HepG2 (cell line): ENCODE measurements around the gene C1orf116. TPM values are rescaled to one million over a fixed set of nuclear protein-coding genes. Genes with fewer than 3 reads are reported as not detected.

ENCODE experiments used
- ATRX ChIP-seq: sonication (generic); formaldehyde crosslinking; IDR thresholded peaks from 2 replicates; pipeline ENCODE4 v1.4.0; 2020; ENCODE audit warnings: missing genetic modification reagents, borderline replicate concordance
- CCAR2 ChIP-seq: fragments of 200-400 bp; formaldehyde crosslinking; optimal IDR thresholded peaks from 2 replicates; pipeline ENCODE3; 2018; ENCODE audit warnings: low read depth, mild to moderate bottlenecking, low read length, moderate library complexity
- DNMT1 ChIP-seq: sonication (generic); formaldehyde crosslinking; IDR thresholded peaks from 2 replicates; pipeline ENCODE4 v1.5.1; 2020; ENCODE audit warnings: mild to moderate bottlenecking, missing genetic modification reagents
- DR1 ChIP-seq: sonication (generic); formaldehyde crosslinking; IDR thresholded peaks from 2 replicates; pipeline ENCODE4 v1.8.0; 2021; ENCODE audit warnings: mild to moderate bottlenecking, missing genetic modification reagents, inconsistent platforms
- GLMP ChIP-seq: sonication (generic); formaldehyde crosslinking; IDR thresholded peaks from 2 replicates; pipeline ENCODE4 v1.9.0; 2021; ENCODE audit warnings: missing genetic modification reagents, mild to moderate bottlenecking, borderline replicate concordance
- LCORL ChIP-seq, 2 experiments: fragments of 450-650 bp in 1 of 2; sonication (generic) in 1 of 2; formaldehyde crosslinking in 1 of 2; IDR thresholded peaks; 2 replicates each; pipeline versions ENCODE4 v1.5.0 to v1.6.1; 2017 to 2020; ENCODE audit warnings: antibody characterized with exemption in 1 of 2, missing genetic modification reagents in 1 of 2
- MATR3 ChIP-seq: sonication (generic); formaldehyde crosslinking; IDR thresholded peaks from 2 replicates; pipeline ENCODE4 v1.4.0; 2020; ENCODE audit warnings: missing genetic modification reagents
- MAX ChIP-seq: IDR thresholded peaks from 2 replicates; pipeline ENCODE4 v1.6.1; 2012; ENCODE audit warnings: inconsistent platforms
- RBM22 ChIP-seq: fragments of 200-400 bp; formaldehyde crosslinking; optimal IDR thresholded peaks from 2 replicates; pipeline ENCODE3; 2017; ENCODE audit warnings: mild to moderate bottlenecking, low read length, moderate library complexity
- SNAPC2 ChIP-seq: sonication (generic); formaldehyde crosslinking; IDR thresholded peaks from 2 replicates; pipeline ENCODE4 v1.8.1; 2022; ENCODE audit warnings: mild to moderate bottlenecking, missing genetic modification reagents
- TBX2 ChIP-seq: sonication (generic); formaldehyde crosslinking; IDR thresholded peaks from 2 replicates; pipeline ENCODE4 v1.5.0; 2020; ENCODE audit warnings: missing genetic modification reagents, mild to moderate bottlenecking, borderline replicate concordance
- ZBTB7B ChIP-seq: sonication (generic); formaldehyde crosslinking; IDR thresholded peaks from 2 replicates; pipeline ENCODE4 v1.4.0; 2020; ENCODE audit warnings: missing genetic modification reagents
- ZFX ChIP-seq: sonication (generic); formaldehyde crosslinking; IDR thresholded peaks from 2 replicates; pipeline ENCODE4 v1.4.0; 2020; ENCODE audit warnings: mild to moderate bottlenecking, low read depth, missing genetic modification reagents, moderate library complexity
- ZNF260 ChIP-seq: sonication (generic); formaldehyde crosslinking; IDR thresholded peaks from 2 replicates; pipeline ENCODE4 v1.4.0; 2020; ENCODE audit warnings: missing genetic modification reagents, low read depth, mild to moderate bottlenecking, borderline replicate concordance
- ZNF430 ChIP-seq: sonication (generic); formaldehyde crosslinking; IDR thresholded peaks from 2 replicates; pipeline ENCODE4 v1.9.0; 2021; ENCODE audit warnings: mild to moderate bottlenecking, missing genetic modification reagents
- ZNF670 ChIP-seq: sonication (generic); formaldehyde crosslinking; IDR thresholded peaks from 2 replicates; pipeline ENCODE4 v1.8.0; 2022; ENCODE audit warnings: mild to moderate bottlenecking, missing genetic modification reagents, borderline replicate concordance
- ZNF747 ChIP-seq: sonication (generic); formaldehyde crosslinking; IDR thresholded peaks from 2 replicates; pipeline ENCODE4 v1.8.1; 2023; ENCODE audit warnings: missing genetic modification reagents, mild to moderate bottlenecking, borderline replicate concordance
- ZNF83 ChIP-seq: sonication (generic); formaldehyde crosslinking; IDR thresholded peaks from 2 replicates; pipeline ENCODE4 v1.4.0; 2020; ENCODE audit warnings: missing genetic modification reagents, mild to moderate bottlenecking, borderline replicate concordance
- ZSCAN29 ChIP-seq: sonication (generic); formaldehyde crosslinking; conservative IDR thresholded peaks from 2 replicates; pipeline ENCODE4 v1.4.0; 2020; ENCODE audit warnings: mild to moderate bottlenecking, missing genetic modification reagents
- polyA plus RNA-seq, 8 experiments: library from polyadenylated mRNA; depleted of rRNA in 3 of 8; stranded (reverse) in 7 of 8; unstranded in 1 of 8; fragments of >200 nt; fragmentation: Illumina TruSeq in 4 of 8; extraction: Trizol in 4 of 8; gene quantifications; 2 replicates each; pipeline versions ENCODE4 v1.2.1 to v1.2.3, GENCODE V29; 2011 to 2016; ENCODE audit warnings: low read depth in 4 of 8, missing spikeins in 1 of 8, mixed read lengths in 1 of 8; ENCODE audit not compliant: insufficient read depth in 1 of 8
- total RNA-seq, 5 experiments: library from RNA; depleted of rRNA; stranded (reverse); fragments of >200 nt; fragmentation: Illumina TruSeq; extraction: Trizol; gene quantifications; 2 replicates each; pipeline ENCODE4 v1.2.3, GENCODE V29; 2016; ENCODE audit warnings: low read depth in 1 of 5
- TF ChIP-seq, protein P1 (sequence below): sonication (generic); IDR thresholded peaks from 2 replicates; pipeline ENCODE4 v1.6.1; 2016; ENCODE audit warnings: low read depth, borderline replicate concordance
- TF ChIP-seq, protein P2 (sequence below), 2 experiments: sonication (generic) in 1 of 2; formaldehyde crosslinking in 1 of 2; IDR thresholded peaks; 2 replicates each; pipeline versions ENCODE4 v1.6.1 to v1.9.0; 2014 to 2022; ENCODE audit warnings: antibody characterized with exemption in 1 of 2, borderline replicate concordance in 1 of 2, inconsistent platforms in 1 of 2, low read depth in 1 of 2, missing genetic modification reagents in 1 of 2

C1orf116 gene
- total and polyA plus RNA-seq, 2 of the 13 experiments (the other 11 are each of a cell fraction or from before 2014, with no cell fraction given), result 0.51 to 0.95 TPM

- TF ChIP-seq, protein P1, sequence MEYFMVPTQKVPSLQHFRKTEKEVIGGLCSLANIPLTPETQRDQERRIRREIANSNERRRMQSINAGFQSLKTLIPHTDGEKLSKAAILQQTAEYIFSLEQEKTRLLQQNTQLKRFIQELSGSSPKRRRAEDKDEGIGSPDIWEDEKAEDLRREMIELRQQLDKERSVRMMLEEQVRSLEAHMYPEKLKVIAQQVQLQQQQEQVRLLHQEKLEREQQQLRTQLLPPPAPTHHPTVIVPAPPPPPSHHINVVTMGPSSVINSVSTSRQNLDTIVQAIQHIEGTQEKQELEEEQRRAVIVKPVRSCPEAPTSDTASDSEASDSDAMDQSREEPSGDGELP, result no peak
- 0 out of 2 replicates have a peak, but pooled peaks have one; percentile 43 for TF ChIP-seq ZBTB7B
- peak; percentile 53 for TF ChIP-seq ZFX
- no peak for TF ChIP-seq ZNF260 (CRISPR knock-in tag)
- no peak; the same call in 1 of the 2 replicates for TF ChIP-seq DR1 (CRISPR knock-in tag)
- no peak for TF ChIP-seq ZSCAN29
- TF ChIP-seq SNAPC2 (CRISPR knock-in tag), result peak; percentile 85; the same call in 1 of the 2 replicates
- TF ChIP-seq ZNF747 (CRISPR knock-in tag), result no peak
- TF ChIP-seq MAX, result 0 out of 2 replicates have a peak, but pooled peaks have one; percentile 4
- TF ChIP-seq ATRX (CRISPR knock-in tag), result no peak
- TF ChIP-seq, protein P2, sequence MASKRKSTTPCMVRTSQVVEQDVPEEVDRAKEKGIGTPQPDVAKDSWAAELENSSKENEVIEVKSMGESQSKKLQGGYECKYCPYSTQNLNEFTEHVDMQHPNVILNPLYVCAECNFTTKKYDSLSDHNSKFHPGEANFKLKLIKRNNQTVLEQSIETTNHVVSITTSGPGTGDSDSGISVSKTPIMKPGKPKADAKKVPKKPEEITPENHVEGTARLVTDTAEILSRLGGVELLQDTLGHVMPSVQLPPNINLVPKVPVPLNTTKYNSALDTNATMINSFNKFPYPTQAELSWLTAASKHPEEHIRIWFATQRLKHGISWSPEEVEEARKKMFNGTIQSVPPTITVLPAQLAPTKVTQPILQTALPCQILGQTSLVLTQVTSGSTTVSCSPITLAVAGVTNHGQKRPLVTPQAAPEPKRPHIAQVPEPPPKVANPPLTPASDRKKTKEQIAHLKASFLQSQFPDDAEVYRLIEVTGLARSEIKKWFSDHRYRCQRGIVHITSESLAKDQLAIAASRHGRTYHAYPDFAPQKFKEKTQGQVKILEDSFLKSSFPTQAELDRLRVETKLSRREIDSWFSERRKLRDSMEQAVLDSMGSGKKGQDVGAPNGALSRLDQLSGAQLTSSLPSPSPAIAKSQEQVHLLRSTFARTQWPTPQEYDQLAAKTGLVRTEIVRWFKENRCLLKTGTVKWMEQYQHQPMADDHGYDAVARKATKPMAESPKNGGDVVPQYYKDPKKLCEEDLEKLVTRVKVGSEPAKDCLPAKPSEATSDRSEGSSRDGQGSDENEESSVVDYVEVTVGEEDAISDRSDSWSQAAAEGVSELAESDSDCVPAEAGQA (IDR thresholded peaks at IDR 0.05; ENCODE audit: low read depth), result peak; percentile 69
- TF ChIP-seq, protein P2 (CRISPR knock-in tag; IDR thresholded peaks at IDR 0.05; ENCODE audit: borderline replicate concordance), result peak; percentile 31; the same call in 1 of the 2 replicates
- no peak for TF ChIP-seq TBX2 (CRISPR knock-in tag)
- TF ChIP-seq ZNF83, result no peak
- TF ChIP-seq GLMP (CRISPR knock-in tag), result no peak
- TF ChIP-seq MATR3 (CRISPR knock-in tag), result no peak
- TF ChIP-seq ZNF670 (CRISPR knock-in tag), result no peak
- TF ChIP-seq LCORL (IDR thresholded peaks at IDR 0.05), result no peak
- no peak for TF ChIP-seq LCORL (CRISPR knock-in tag; IDR thresholded peaks at IDR 0.05)
- TF ChIP-seq CCAR2, result no peak
- TF ChIP-seq RBM22, result no peak
- TF ChIP-seq DNMT1, result no peak
- TF ChIP-seq ZNF430, result no peak
These were observed 18.1 kb upstream of the C1orf116 start (continued) for GRCh38 chr1:207050480-207051190.
